Inferior parietal cortex (tissue), 1 donor: ENCODE measurements around the gene HTR5A.
"Not testable (repeated sequence)": the region's sequence is repeated elsewhere in the genome, so short reads cannot be mapped to it uniquely, and the experiment has no call there.

ENCODE experiments used
- DNase-seq: peaks from one replicate; pipeline ENCODE4 v3.0.0-alpha.2; 2016; ENCODE audit errors: extremely low spot score

Gene HTR5A

DNA sequence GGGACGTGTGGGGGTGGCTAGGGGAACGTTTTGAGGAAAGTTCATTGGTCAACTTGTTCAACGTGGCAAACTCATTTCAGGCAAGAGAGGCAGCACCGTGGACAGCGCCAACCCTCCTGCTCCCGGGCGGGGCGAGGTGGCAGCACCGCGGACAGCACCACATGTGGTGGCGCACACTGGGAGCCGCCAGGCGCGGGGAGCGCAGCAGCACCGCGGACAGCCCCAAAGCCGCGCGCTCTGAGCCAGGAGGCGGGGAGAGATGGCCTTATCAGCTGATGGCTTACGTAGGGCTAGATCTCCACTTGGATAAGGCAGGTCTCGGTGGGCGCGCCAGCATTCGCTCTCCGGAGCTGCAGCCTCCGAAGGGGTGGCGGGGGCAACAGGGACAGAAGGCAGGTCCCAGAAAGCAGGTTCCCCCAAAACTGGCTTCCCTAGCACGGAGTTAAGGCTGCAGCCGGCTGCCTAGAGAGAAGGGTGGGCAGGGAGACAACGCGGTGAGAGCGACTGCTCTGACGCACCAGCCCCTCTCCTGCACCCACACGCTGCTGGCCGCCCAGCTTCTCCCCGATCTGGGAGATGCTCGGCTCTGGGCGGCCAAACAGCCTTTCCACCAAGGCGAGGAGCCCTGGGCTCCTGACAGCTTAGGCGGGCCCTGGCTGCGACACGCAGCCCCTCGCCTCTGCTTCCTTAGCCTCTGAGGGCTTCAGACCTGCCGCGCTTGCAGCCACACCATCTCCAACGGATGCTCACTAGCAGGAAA lies at the start of gene HTR5A:
HTR5A (plus strand) TSS at position 333 of the 760 bp plus-strand sequence. CDS start 576 bp downstream, outside the sequence.
- peak; percentile 51 for DNase-seq

DNA sequence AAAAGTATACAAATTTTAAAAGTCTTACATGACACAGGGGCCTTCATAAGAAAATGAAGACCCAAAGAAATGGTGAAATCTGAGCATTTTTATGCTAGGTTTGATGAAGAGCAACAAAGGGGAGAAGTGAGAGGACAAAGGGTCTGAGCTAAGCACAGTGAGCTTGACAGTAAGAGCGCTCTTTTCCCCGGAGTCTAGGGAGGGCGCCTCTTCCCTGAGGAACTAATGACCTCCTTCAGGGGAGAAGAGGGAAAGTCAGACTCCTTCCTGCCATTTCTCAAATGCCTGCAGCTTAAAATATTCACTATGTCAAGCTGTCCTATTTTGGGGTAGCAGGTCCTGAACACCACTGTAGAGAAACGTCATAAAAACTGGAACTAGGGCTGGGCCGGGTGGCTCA lies 49.1 kb upstream of the HTR5A start:
- no peak for DNase-seq

DNA sequence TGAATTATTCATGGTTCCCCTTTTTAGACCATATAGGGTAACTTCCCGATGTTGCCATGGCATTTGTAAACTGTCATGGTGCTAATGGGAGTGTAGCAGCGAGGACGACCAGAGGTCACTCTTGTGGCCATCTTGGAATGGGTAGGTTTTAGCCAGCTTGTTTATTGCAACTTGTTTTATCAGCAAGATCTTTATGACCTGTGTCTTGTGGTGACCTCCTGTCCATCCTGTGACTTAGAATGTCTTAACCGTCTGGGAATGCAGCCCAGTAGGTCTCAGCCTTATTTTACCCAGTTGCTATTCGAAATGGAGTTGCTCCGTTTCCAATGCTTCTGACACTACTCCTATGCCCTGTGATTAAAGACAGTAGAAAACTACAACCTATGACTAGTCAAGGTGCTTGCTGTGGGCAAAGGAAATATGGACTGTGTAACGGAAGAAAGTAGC lies 48.4 kb upstream of the HTR5A start:
- no peak for DNase-seq

GRCh38 chr7:155027879-155028278 lies 42.2 kb upstream of the HTR5A start:
- no peak for DNase-seq

GRCh38 chr7:155032978-155033377 lies 37.1 kb upstream of the HTR5A start:
- no peak for DNase-seq

- DNase-seq, result not testable (repeated sequence)
Measured at GRCh38 chr7:155034495-155034894, 35.6 kb upstream of the HTR5A start.

- DNase-seq, result no peak
Measured at GRCh38 chr7:155038335-155038734, 31.8 kb upstream of the HTR5A start.

GRCh38 chr7:155043756-155044155 lies 26.4 kb upstream of the HTR5A start:
- no peak for DNase-seq

- DNase-seq, result peak; percentile 16
Measured at GRCh38 chr7:155048006-155048405, 22.1 kb upstream of the HTR5A start.

- DNase-seq, result no peak
Measured at GRCh38 chr7:155051355-155051754, 18.8 kb upstream of the HTR5A start.

DNA sequence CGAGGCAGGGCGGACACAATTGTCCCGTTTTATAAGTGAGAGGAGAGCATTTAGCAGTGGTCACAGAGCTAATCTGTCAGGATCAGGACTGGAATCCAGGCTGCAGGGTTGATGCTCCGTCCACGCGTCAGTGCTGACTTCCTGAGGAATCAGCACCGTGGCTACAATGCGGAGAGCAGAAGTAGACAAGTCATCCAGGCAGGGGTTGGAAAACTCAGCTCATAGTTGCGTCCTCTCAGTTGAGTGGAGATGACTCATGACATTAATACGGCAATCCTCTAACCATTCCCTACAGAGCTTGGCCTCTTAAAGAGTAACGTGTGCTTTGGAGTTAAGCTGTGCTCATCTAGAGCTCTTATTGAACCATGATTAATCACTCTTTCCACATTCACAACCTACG lies 17.1 kb upstream of the HTR5A start:
- DNase-seq, result no peak

DNA sequence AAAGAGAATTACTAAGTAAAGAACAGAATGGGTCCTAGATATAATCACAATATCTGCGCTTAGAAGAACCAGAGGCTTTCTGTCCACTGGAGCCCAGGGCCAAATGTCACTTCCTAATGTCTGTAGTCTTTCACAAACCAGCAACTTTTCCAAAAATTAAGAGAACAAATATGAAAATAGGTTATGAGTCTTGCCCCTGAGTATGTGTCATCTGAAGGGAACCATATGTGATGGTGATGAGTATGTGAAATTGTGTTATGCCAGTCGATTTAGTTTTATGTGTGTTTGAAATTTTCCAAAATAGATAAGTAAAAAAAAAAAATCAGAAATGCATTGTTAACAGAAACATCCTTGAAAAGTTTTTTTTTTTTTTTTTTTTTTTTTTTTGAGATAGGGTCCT lies 15.4 kb upstream of the HTR5A start:
- no peak for DNase-seq

DNA sequence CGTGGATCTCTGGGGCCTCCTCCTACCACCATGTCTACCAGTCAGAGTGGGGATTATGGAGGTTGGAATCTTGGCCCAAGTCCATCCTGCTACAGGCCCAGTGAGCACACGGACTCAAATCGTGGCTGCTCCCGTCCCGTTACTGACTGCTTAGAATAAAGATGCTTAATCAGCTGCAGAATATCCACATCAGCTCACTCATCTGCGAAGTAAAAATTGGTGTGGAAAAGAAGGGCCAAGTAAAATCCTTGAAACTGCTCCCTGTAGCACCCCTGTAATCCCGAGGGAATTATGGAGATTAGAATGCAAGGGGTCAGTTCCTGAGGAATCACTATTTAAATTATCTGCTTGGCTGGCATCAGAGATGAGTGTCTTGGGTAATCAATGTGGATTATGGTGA lies 13.0 kb upstream of the HTR5A start:
- no peak for DNase-seq

- no peak for DNase-seq
Measured at GRCh38 chr7:155058896-155059295, 11.2 kb upstream of the HTR5A start.

- DNase-seq, result no peak
Measured at GRCh38 chr7:155059703-155060102, 10.4 kb upstream of the HTR5A start.

- no peak for DNase-seq
Measured at GRCh38 chr7:155062411-155062810, 7.7 kb upstream of the HTR5A start.

GRCh38 chr7:155064186-155064585 lies 5.9 kb upstream of the HTR5A start:
- no peak for DNase-seq

- DNase-seq, result no peak
Measured at GRCh38 chr7:155066417-155066950, 3.6 kb upstream of the HTR5A start.

GRCh38 chr7:155071121-155071651 lies 1.1 kb downstream of the HTR5A start:
- DNase-seq, result peak; percentile 25

DNA sequence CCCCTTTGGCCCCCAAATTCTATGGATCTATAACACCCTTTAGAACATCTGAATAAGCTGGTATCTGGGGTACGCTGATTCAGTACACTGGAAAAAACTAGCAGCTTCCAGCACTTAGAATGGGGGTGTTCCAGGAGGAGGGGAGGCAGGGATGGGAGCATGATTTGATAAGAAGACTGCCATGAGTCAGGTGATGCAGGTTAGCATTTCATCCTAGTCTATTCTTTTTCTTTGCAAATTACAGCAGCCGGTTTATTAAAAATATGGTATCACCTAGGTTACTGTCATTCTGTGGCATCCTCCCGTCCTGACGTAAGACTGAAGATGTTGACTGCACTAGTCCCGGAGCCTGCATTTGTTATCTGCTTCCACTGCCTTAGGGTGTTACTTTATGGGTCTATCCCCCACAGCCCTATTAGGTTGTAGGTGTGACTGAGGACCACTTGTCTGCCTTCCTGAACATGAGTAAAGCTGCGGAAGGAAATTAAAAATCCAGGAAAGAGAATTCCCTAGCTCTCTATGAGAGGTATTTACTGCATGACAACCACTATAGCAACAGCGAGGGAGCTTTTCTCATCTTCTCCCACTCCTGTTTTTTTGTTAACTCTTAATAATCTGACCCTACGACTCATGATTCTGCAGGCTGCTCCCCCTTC lies 1.9 kb downstream of the HTR5A start:
- peak; percentile 25 for DNase-seq

GRCh38 chr7:155073922-155074321 lies 3.8 kb downstream of the HTR5A start:
- DNase-seq, result no peak

- no peak for DNase-seq
Measured at GRCh38 chr7:155084021-155084420, 13.9 kb downstream of the HTR5A start.

DNA sequence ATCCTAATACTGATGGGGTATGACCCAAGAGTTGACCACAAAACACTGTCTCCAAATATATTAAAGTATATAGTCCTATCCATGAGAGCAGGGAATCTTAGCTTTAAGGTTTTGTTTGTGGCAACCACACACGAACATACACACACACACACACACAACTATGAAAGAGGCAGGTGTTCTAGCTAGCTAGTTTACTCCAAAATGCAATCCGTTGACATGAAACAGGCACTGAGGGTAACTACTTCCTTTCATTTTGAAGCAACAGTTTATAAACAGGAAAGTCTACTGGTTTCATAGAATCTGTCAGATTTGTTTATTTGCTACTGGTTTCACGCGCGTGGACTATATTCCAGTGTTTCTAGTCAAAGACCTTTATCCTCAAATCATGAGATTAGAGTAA lies 14.8 kb downstream of the HTR5A start:
- DNase-seq, result no peak
